GM18870 (cell line): Measurements from ENCODE around the gene CLMN.

Experiments
- ATAC-seq: cut with Tn5 transposase; IDR thresholded peaks from one replicate; pipeline ENCODE4 v1.9.1; 2021; ENCODE audit warnings: moderate library complexity; ENCODE audit not compliant: unreplicated experiment

Gene CLMN

DNA sequence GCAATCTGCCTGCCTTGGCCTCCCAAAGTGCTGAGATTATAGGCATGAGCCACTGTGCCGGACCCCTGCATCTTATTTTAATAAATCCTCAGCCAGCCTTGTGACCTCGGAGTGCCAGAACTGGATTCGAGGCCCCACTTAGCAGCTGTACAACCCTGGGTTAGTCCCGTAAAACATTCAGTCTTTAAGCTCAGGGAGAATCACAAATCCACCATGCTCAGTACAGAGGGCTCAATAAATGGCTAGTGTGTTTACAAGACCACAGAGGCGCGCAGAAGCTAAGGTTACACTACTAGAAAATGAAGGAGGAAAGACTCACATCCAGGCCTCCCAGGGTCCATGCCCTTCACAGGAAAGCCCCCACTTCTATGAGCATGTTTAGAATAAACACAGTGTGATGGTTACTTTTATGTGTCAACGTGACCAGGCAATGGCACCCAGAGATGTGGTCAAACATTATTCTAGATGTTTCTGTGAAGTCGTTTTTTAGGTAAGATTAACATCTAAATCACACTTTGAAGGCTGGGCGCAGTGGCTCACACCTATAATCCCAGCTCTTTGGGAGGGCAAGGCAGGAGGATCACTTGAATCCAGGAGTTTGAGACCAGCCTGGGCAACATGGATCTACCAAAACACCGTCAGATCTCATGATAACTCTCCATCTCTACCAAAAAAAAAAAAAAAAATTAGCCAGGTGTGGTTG lies 55.3 kb downstream of the CLMN start:
- ATAC-seq: no peak

DNA sequence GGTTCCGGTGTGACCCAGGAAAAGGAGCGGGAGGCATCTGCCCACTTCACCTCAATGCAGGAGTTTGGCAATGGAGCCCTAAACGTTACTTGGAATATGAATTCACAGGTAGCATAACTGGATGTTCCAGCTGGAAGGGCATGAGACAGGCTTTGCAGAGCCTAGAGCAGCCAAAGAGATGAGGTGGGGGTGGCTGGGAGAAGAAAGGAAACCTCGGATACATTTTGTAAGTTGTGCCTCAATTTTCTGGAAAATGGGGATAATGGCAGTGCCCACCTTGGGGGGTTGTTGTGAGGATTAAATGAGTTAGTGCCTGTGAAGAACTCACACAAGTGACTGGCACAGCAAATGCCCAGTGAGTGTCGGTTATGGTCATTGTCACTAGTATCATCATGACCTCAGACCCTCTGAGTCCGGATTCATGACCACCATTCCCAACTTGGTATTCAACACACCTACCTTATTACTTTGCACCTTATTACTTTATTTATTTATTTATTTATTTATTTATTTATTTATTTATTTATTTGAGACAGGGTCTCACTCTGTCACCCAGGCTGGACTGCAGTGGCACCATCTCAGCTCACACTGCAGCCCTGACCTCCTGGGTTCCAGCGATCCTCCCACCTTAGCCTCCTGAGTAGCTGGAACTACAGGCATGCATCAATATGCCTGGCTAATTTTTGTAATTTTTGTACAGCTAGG lies 56.0 kb downstream of the CLMN start:
- no peak for ATAC-seq

DNA sequence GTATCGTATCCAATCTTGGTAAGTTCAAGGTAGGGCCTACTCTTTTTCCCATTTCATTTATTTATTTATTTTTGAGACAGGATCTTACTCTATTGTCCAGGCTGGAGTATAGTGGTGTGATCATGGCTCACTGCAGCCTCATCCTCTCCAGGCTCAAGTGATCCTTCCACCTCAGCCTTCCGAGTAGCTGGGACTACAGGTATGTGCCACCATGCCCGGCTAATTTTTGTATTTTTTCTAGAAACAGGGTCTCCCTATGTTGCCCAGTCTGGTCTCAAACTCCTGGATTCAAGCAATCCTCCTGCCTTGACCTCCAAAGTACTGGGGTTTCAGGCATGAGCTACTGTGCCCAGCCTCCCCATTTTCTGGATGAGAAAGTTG lies 57.2 kb downstream of the CLMN start:
- no peak for ATAC-seq

DNA sequence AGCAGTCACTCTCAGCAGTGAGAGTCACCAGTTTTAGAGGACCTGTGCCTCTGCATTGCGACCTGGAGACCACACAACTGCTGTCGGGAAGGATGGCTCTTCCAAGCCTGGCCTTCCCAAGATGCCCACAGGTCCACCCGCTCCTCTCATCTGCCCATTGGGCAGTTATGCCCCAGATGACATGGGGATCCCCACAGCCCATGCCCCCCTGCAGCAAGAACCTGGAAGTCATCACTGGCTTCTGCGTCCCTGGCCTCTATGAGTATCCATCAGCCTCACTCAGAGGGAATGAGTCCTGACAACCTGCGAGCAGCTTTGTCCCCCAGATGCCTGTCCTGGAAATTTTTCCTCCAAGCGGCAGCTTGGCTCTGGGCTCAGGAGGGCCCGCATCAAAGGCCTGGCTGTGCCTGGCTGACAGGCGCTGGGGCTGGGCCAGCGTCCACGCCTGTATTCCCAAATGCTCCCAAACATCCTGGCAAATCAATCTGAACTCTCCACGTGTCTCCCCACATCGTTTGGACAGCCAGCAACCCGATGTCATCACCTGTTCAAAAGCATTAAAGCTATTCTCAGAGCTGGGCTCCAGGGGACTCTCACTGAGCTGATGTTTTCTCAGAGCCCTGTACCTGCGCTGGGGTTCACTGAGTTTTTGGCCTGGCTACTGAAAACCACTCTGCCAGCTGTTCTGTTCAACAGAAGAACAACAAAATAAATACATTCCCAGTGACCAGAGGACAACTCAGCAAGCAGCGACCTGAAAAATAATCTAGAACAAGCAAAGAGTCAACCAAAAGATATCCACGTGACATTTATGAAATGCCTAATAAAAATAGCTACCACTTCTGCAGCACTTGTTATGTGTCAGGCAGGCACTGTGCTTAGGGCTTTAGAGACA lies 57.8 kb downstream of the CLMN start:
- no peak for ATAC-seq

DNA sequence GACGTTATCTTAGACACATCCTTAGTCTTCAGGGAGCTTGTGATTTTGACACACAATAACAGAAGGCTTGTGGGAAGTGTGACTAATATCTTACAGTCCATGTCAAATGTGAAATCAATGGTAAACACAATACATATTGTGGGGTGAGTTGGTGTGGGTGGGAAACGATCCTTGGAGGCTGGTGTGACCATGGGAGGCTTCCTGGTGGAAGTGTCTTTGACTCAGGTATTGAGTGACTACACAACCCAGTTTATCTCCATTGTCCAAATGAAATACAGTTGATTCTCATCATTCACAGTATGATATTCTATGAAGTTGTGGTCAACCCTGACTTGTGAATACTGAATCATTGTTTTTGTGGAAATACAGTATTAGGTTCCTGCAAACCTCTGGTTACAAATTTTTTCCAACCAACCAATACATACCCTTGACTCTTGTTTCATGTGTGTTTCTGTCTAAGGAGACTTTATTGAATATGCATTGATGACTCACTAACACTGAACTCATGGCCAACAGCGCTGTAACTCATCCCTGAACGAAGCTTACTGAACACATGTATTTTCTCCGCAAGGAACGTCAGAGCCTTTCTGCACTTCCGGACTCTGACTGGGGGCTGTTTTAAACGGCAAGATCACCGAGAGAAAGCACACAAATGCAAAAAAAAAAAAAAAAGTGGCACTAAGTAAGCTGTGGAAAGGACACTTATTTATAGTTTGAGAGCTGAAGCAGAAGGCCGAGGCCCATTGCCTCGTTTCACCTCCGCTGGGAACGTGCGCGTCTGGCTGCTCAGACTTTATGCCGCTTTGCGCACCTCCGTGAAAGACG lies 59.0 kb downstream of the CLMN start:
- no peak for ATAC-seq

DNA sequence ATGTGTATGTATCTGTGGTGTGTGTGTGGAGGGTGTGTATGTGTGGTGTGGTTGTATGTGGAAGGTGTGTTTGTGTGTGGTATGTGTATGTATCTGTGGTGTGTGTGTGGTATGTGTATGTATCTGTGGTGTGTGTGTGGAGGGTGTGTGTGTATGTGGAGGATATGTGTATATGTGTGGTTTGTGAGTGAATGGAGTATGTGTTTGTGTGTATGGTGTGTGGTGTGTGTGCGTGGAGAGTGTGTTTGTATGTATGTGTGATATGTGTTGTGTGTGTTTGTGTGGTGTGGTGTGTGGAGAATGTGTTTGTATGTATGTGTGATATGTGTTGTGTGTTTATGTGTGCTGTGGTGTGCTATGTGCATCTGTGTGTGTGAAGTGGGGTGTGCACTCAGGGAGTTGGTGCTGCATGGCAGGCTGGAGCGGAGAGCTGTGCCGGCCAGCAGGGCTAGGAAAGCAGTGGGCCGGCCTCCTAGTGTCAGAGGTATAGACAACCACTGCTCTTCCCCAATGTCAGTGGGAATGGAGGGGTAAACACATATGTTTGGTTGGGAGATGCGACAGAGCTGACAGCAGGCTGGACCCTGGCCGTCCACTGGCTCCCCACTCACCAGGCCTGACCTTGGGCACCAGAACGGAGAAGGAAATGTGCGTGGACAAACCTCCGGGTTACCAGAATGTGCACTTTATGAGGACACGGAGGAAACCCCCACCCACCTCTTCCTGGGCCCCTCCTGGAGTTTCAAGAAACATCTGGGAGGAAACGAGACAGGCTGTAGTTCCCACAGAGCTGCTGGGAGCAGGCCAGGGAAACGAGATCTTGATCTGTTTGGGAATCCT lies 60.7 kb downstream of the CLMN start:
- no peak for ATAC-seq

DNA sequence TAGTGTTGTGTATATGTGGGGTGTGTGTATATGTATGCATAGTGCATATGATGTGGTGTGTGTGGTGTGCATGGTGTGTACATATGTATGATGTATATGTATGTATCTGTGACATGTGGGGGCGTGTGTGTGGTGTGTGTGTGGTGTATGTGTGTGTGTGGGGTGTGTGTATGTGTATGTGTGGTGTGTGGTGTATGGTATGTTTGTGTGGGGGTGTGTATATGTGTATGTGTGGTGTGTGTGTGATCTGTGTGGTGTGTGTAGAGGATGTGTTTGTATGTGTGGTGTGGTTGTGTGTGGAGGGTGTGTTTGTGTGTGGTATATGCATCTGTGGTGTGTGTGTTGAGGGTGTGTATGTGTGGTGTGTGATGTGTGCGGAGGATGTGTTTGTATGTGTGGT lies 61.6 kb downstream of the CLMN start:
- no peak for ATAC-seq

DNA sequence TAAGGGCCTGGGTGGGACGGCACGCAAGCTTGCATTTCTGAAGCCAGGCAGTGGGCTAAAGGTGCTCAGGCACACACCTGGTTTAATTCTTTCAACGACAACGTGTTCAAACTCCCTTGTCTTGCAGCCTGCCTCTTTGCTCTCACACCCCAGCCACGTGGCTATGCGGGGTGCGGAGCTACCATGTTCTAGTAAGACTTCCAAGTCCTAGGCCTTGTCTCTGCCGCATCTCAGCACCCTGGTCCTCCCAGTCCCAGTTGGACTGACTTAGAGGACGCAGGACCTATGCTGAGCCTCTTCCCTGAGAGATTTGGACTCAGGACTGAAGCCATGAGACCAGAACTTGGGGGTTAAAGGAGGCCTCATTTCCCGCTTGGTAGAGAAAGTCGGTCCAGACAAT lies 62.2 kb downstream of the CLMN start:
- ATAC-seq: no peak

DNA sequence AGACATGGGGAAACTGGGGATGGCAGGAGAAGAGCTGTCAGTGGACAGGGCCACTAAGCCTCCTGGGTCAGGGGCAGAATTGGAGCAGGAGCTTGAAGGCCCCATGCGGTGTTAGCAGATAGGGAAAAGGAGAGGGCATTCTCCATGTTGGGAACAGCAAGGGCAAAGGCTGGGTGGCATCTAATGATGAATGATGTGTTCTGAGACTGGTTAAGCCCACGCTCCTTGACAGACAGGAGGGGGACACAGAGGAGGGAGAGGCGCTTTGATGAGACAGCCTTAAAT lies 63.0 kb downstream of the CLMN start:
- no peak for ATAC-seq

DNA sequence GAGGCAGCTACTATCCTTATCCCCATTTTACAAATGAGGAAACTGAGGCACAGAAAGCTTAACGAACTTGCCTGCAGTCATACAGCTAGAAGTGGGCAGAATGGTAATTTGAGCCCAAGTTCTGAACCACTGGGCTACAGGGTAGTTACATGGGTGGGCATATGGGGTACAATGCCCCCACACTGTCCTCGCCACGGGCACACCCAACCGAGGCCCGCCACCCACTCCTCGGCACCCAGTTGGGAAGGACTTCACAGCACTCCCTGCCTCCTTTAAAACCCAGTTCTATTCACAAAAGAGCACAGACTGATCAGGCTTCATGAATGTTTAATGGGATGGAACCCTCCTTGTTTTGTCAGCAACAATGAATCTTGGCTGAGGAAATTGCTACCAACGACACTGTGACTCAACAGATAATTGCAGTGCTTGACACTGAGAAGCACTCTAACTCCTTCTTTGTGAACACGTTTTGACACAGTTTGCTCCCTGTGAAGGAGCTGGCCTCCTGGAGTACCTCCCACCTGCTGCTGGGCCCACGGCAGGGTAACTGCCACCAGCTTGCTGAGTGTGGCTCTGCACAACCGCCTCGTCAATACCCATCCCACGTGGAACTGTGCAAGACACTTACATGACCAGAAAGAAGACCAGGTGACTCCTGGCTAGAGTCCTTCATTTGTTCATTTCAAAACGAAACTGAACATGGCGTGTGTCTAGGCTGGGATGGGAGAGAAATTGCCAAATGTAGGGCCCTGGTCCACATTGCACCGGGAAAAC lies 63.5 kb downstream of the CLMN start:
- ATAC-seq: no peak

DNA sequence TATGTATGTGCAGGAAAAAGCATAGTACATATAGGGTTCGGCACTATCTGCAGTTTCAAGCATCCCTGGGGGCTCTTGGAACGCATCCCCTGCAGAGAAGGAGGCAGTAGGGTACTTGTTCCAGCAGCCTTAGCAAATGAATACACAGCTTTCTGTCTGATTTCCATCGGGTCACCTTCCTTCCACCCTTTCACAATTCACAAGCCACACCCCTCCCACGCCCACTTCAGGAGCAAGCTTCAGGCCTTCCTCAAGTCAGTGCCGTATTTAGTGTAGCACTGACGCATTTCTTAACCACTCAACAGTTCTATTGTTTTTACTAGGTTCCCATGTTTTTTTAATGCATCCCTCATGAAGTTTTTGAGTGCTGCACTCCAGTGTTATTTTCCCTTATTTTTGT lies 64.2 kb downstream of the CLMN start:
- ATAC-seq: no peak

DNA sequence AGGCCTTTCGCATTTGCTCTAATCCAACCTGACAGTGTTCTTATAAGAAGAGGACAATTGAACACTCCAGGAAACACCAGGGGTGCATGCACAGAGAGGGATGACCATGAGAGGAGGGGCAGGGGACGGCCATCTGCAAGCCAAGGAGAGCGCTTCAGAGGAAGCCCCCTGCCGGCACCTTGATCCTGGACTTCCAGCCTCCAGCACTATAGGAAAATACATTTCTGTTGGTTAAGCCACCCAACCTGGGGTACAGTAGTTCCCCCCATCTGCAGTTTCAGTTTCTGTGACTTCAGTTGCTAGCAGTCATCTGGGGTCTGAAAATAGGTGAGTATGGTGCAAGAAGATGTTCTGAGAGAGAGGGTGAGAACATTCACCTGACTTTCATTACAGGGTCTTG lies 64.7 kb downstream of the CLMN start:
- ATAC-seq: no peak

DNA sequence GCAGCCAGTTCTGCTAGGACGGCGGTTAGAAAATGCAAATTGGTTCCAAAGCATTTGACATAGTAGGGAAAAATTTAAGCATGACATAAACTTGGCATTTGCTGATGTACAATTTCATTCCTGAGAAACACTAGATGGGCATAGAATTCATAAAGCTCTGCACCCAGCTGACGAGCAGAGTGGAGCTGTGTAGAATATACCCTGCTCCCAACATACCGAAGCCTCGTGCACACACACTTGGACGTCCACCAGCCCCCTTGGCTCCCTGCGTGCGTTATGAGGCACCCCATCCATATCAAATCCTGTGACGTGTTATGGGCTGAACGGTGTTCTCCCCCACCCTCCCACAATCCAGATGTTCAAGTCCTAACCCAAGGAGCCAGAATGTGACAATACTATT lies 65.4 kb downstream of the CLMN start:
- ATAC-seq: no peak

DNA sequence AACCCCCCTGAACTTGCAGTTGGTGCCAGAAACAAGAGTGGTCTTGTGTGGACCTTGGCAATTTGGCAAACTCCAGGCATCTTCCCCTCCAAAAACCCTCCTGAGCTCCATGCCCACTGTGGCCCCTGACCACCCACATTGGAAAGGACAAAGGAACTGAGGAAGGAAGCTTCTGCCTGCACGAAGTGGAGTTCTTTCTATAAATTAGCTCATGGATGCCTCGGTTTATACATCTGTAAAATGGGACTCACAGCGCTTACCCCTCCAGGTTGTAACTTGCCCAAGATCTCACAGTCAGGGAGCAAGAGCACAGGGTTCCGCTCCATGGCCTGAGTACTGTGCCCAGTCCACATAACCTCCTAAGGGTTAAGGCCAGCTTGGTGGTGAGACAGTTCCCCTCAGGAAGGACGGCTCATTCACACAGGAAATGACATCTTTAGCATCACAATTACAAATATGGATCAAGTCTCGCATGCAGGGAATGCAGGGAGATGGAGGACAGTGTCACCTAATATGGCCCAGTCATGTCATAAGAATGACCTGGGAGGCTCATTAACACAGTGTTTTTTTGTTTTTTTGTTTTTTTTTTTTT lies 66.6 kb downstream of the CLMN start:
- ATAC-seq: no peak

DNA sequence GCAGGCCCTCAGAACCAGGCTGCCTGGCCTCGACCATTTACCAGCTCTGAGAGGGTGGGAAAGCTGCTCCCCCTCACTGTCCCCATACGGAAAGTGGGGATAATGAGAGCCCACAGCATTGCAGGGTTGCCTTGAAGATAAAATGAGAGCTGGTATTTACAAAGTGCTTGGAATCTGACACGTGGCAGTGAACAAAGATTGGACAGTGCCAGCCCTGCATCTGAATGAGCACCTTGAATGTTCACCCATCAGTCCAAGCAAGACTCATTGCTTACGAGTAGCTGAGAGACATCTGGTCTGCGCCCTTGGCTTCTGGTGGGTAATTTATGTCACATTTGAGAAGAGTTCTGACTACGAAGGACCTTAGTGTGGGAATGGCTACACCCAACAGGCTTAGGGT lies 67.5 kb downstream of the CLMN start:
- ATAC-seq: no peak

DNA sequence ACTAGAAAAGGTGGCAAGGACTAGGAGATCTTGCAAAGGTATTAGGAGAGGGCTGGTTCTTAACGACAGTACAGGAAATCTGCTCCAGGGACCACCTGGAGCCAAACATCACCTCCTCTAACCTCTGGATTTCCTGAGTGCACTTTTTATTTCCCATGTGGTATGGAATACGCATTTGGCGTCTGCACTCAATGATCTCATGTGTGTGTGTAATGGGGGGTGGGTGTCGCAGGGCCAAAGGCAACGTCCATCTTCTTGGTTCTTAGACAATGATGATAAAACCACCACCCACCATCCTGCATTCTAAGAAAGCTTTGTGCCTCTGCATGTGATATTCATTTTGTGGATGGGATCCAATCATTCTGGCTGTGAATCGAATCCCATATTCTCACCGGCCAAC lies 68.8 kb downstream of the CLMN start:
- no peak for ATAC-seq

DNA sequence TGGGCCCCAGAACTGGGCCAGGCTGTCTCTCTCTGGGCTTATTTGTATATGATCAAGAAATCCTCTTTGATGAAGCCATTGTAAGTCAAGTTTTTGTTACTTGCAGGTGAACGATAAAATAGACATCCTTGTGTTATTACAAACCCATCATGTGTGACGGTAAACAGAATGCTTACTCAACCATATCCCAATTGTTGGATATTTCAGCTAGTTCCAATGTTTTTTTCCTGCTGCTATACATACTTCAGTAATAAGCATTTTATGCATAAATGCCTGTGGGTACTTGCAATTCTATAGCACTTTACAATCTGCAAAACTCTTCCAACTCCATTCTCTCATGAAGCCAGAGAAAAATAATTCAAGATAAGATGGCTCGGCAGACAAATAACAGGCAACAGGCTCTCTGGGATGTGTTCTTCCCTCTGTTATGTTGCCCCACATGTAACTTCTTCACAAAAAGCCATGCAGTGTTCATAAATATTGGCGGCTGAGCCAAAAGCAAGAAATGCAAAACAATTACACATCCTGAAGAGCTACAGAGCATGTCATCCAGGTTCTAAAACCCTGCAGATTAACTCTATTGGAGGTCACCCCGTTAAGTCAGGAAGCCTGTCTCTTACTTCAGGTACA lies 69.5 kb downstream of the CLMN start:
- ATAC-seq: no peak

DNA sequence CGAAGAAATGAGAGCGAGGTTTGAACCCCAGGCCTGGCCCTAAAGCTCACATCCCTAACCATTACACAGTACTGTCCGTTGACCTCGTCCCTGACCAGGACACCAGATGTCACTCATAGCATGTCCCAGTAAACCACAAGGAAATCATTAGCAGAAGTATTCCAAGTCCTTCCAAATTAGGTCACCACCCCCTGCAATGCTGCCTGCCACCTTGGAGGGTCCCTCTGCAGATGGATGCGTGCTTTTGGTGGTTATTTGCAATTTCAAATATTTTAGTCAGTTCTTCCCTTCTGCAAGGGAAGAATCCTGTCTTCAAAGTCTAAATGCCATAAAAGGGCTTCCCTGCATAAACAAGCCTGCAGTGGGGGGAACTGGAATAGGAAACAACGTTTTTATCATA lies 71.3 kb downstream of the CLMN start:
- no peak for ATAC-seq

DNA sequence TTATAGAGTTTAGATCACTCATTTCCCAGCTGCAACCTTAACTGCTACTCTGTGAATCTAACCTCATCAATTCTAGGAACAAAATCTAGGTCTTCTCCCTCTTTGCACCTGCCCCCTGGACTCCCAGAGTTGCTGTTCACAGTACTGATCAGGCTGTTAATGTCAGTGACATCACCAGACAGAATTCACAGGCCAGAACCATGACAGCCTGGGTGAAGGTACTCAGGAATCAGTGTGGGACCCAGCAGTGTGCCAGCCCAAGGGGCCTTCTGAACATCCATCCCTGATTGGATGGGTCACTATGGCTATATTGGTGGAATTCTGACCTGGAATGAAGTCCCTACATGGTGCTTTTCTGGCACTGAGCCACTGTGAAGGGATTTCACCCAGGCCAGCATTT lies 72.8 kb downstream of the CLMN start:
- no peak for ATAC-seq
